NCI-H146 treated with DMSO at 0.1 percent for 48 hours (cell line): ENCODE results near the gene FTH1.
A peak's percentile ranks its signal among the peaks of the same experiment; 100 is the strongest.
"Not testable (repeated sequence)": the region's sequence is repeated elsewhere in the genome, so short reads cannot be mapped to it uniquely, and the experiment has no call there.

Experiments
- DNase-seq: peaks from one replicate; lab custom pipeline; 2025; ENCODE audit not compliant: unreplicated experiment; lab: John Stamatoyannopoulos, UW

The FTH1 gene

DNA sequence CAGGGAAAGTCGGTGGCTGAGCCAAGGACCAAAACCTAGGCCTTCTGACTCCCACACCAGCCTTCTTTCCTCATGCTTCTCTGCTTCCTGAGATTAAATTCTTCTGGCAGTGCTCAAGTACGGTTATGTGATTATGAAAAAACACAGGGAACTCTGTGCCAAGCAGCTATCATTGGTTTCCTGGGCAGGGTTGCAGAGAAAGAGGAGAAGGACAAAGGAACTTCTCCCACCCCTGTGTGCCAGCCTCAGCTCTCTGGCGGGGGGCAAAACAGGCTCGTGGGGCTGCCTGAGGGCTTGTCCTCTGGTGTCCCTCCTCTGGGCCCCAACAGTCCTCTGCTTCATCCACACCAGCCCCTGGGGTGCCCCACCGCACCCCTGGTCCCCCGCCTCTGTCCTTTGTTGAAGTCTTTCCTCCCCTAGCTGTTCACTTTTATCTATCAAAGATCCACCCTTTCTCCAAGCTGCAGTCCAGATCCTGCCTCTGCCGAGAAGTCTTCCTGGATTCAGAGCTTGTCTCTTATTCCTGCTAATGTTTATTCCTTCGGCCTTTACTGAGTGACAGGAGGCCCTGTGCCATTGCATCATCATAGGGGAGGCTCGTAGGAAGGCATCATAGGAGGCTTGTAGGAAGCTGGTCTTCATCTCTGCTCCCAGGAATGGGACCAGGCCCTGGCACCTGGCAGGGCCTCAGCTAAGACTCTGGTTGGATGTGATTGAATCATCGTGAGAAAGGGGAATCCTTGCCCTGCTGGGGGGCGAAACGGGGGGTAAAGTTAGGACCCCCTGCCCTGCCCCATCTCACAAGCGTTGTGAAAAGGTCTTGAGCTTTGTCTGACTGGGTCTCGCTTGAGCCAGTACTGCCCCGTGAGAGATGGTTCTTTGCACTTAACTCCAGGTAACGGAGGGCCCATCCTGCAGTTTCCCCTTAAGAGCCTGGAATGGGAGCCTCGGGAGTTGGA lies 11.5 kb upstream of the FTH1 start:
- DNase-seq, result no peak

DNA sequence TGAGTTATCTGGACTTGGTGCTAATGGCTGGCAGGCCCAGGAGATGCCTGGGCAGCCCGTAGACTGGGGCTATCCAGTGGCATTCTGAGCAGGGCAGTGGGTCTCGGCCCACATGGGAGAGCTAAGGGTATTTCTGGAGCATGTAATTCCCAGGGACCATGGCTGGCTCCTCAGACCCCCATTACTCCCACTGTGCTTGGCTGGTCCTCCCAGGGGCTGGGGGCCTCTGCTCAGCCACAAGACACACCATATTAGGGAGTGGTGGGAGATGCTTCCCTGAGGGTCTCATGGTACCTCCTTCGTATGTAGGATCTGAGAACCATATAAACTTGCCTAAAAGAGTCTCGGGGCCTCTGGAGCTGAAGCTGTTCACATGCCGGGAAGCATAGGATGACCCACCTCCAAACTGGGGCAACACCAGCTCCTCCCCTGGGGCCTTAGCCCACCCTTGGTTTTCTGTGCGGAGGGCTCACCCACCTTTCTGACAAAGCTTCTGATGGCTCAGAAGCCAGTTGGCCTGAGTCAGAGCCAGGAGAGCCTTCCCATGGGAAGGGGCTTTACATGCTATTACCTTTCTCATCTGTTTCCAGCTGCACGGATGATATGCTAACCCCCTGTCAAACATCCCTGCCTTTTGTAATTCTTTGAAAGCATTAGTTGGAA lies 9.5 kb upstream of the FTH1 start:
- no peak for DNase-seq

DNA sequence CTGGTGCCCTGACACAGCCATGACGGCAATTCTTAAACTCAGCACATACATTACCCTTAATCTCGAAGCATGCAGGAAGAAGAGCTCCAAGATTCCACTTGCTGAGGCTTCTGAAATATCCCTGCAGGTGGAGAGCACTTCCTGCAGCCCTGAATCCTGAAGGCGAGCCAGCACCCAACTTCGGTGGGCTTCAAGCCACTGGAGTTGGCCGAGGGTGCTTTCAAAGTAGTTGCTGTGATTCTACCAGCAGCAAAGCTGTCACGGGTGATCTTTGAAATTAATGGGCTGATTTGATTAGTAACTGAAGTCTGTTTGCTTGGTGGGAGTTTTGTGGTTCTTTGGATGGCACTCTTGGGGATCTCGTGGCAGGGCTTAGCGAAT lies 9.0 kb upstream of the FTH1 start:
- DNase-seq, result no peak

DNA sequence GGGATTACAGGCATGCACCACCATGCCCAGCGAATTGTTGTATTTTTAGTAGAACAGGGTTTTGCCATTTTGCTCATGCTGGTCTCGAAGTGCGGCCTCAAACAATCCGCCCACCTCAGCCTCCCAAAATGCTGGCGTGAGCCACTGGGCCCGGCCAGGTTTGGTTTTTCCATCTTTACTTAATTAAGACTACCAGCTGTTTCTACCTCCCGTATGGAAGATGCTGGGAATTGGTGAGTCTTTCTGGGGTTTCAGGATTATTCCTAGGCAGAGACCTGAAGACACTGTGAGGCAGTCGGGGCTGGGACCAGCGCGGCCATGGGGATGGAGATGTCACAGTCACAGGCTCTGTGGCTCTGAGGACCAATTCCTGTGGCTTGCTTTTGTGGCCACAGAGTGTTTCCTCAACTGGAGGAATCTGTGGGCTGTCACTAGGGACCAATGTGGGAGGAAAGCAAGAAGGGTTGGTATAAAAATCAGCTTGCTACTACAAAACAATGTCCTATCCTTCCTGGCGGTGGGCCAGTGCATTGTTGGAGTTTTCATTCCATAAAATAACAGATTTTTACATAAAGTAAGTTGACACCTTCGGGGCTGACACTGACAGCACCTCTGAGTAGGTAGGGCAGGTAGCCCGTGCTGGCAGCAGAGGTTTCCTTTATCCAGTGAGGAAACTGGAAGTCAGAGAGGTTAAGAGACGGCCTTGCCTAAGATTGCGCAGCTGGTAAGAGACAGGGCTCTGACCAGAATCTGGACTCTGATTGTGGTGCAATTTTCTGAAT lies 8.4 kb upstream of the FTH1 start:
- DNase-seq, result no peak

DNA sequence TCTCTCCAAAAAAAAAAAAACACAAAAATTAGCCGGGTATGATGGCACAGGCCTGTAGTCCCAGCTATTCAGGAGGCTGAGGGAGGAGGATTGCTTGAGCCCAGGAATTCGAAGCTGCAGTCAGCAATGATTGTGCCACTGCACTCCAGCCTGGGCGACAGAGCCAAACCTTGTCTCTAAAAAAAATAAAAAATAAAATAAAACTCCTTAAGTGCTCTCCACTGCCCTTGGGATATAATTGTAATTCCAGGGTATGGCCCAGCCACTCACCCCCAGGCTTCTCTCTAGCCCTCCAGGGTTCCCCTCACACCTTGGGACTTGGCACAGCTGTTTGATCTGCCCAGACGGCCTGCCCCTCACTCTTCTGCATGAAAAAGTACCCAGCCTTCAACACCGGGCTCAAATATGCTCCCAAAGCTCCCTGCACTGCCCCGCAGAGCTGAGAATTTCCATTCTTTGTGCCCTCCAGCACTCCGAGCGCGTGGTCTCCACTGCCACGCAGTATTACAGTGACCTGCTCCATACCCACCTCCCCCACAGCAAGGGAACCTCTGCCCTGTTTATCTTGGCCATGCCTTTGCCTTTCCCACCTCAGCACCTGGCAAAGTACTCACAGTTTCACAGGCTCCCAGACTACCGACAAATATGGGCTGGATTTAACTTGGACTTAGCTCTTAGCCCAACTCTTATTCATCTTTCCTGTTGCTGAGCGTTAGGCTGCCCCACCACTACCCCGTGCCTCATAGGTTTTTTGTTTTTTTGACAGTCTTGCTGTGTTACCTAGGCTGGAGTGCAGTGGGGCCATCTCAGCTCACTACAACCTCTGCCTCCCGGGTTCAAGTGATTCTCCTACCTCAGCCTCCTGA lies 7.6 kb upstream of the FTH1 start:
- DNase-seq, result no peak

DNA sequence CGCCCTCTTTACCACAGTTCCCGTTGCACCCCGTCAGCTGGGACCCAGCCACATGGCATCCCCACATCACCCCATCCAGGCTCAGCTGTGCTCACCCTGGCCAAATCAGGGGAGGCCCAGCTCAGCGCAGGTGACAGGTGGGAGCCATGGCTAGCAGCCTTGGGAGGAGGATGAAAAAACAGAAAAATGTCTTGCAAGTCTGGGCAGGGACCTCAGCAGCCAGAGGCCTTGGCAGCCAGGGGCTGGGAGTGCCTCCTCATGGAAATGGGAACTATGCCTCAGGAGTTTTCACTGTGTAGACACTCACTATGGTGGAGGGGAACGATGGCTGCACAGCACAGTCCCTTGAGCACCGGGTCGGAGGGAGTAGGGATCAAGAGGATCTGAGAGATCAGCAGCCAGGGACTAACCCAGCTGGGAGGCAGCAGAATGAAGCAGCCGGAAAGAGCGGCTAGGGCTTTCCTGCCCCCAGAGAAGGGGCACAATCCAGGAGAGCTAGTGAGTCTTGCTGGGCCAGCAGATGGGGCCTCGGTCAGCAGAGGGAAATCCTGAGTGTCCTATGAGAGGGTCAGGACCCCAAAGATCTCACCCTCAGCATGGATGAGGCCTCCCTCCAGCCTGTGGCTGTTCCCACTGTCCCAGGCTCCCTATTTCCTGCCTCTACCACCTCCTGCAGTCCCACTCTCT lies 6.2 kb upstream of the FTH1 start:
- DNase-seq, result no peak

DNA sequence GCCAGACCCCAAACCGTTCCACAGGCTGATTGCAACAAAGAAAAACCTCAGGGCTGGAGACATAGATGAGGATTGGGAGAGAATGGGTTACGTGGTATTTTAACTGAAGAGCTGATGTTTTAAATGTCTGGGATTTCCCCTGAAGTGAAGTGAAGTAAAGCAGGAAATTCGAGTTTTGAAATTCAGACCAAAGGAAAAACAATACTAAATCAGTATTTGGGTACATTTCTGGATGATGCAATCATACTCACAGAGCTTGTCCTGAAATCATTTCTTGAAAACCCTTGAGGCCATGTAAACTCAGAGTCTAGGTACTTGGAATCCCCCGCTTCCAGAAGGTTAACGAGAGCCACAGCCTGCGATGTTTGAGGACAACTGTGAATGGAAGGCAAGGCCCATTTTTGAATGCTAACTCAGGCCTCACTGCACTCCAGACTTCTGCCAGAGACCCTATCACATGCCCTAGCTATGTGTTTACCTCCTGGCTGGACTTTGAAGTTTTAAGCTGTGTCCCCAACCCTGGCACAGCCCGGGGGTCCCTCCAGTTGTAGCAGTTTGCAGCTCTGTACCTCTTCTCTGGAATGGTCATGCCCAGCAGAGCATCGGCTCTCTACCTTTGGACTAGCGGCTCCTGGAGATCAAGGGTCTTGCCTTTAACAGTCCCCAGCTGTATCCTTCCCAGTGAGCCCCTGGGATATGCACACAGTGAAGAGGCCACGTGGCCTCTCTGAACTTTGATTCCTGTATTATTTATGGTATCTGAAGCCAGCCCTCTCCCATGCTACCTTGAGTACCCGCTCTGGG lies 5.4 kb upstream of the FTH1 start:
- DNase-seq, result no peak

DNA sequence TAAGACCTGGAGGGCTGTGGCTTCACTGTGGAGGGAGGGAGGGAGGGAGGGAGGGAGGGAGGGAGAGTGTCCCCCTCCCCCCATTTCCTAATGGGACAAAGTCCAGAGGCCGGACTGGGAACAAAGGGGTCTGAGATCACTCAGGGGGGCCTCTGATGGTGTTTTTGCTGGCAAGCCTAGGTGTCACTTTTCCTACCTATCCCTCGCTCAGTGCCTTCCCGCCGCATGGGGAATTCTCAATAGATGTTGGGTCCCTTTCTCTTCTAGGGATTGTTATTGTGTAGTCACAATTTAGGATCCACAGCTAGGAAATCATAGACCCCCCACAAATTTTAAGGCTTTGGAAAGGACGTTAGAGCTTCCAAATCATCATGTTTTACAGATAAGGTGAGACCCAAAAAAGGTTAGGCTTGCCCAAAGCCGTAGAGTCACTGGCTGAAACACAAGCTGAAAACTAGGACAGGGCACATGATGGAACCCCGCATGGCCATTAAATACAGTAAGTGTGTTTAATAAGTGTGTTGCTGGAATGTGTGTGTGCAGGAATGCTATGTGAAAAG lies 4.8 kb upstream of the FTH1 start:
- no peak for DNase-seq

DNA sequence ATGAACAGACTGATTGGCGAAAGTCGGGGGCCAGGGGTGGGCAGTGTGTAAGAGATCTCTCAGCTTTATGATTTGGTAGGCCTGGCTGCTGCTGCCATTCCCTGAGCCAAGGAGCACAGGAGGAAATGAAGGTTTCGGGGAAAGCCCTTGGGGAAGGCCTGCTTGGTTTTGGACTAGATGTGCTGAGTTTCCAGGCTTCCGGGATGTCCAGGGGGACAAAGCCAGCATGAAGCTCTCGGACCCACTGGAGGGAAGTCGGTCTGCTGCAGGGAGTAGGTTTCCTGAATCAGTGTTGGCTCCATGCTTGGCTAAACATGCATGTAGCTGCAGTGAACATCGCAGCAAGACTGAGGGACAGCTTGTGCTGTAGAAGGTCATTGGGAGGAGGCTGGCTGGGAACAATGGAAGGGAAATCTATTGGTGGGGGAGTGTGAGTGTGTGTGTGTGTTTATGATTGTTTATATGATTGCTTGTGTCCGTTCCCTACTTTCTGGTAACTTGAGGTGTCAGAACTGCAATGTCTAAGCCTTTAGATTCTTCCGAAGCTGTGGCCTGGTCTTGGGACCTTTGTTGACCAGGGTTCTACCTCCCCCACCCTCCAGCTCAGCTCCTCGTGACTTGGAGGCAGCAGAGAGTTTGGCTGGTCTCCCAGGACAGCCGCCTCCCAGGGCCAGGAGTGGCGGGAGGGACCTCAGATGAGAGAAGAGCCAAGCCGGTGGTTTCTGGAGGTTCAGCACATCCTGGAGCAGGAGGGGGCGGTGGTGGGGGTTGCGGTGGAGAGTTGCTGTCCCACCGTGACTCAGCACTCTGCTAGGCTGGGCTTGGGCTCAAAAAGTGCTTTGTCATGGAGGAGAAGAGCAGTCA lies 4.0 kb upstream of the FTH1 start:
- DNase-seq, result no peak

DNA sequence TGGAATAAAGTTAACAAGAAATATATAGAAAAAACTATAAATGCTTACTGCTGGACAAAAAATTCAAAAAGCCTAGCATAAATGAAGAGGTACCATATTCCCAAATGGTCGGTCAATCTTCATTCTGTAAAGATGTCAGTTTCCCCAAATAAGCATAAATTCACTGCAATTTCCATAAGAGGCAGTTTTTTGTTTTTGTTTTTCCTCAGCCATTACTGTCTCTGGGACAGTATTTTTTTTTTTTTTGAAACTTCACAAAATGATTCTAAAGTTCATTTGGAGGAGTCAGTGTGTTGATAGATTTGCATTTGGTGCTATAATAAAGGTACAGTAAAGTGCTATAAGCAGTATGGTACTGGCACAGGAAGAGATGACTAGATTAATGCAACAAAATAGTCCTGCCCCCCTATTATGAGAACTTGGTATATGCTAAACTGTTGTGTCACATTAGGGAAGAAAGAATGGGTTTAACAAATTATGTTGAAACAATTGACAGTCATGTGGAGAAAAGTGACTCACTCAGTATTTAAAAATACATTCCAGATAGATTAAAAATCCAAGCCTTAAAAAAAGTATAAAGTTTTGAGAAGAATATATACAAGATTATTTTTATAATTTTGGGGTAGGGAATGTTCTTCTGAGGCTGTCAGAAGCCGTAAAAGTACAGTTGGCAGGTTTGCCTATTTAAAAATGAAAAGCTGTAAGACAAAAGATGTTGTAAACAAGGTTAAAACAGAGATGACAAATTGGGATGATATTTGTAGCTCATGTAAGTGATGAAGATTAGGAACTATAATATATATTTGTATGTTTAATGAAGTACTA lies 2.6 kb upstream of the FTH1 start:
- no peak for DNase-seq

DNA sequence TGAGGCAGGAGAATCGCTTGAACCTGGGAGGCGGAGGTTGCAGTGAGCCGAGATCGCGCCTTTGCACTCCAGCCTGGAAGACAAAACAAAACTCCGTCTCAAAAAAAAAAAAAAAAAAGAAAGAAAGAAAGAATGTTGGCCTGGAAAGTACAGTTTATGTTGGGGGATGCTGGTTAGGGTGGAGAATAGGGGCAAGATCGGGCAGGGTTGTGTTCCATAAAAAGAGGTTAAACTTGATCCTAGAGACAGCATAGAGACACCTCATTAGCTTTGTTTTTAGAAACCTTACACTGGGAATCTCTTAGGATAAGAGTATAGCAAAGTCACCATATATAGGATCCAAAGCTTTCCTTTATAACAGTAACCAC lies 1.9 kb upstream of the FTH1 start:
- no peak for DNase-seq

DNA sequence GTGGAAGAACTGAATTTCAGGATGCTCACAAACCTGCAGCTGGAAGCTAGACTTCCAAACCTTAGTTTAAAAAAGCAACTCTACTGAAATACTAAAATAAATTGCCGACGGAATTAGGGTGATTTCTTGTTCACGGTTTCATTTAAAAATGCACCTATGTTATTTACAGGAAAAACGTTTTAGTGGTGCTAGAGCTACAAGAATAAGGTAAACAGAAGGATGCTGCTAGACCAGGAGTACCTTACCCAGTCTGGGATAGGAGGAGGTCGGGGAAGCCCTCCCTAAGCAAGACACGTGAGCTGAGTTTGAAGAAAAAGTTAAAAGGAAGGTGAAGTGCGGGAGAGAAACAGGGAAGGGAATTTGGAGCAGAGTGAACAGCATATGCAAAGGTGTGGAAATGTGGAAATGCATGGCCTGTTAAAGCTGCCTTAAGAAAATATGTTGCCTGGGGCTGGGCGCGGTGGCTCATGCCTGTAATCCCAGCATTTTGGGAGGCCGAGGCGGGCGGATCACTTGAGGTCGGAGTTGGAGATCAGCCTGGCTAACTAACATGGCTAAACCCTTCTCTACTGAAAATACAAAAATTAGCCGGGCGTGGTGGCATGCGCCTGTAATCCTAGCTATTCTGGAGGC lies 1.4 kb upstream of the FTH1 start:
- no peak for DNase-seq

DNA sequence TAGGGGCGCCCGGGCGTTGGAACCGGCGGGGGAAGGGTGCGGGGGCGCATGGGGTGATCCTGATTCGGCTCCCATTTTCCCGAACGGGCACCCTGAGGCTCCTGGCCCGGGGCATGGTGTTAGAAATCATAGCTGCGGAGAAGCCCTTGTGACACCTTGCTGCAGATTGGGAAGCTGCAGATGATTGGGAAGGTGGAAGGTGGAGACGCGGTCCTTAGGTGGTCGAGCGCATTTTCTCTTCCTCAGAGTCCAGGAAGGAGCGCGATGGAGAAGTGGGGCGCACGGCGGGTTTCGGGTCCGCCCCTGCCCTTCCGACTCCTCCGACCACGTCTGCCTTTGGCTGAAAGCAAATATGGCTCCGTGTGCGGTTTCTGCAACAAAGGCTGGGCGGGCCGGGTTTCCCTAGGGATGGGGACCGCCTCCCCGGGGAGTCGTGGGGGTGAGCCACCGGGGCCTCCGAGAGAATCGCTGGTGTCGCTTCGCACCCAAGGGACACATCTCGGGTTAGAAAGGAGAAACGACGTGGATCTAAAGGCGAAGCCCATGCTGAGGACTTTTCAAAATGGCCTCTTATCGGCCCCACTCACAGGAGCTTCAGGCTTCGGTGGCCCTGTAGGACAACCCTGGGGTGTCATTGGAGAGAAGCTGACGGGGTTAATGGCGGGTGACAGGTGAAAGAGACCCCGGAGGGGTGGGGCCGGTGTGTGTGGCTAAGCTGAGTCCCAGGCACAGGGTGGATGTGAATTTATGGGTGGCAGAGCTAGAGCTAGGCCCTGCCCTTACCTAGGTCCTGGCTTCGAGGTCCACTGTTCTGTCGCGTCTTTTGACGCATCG lies 707 bp upstream of the FTH1 start:
- peak; percentile 52 for DNase-seq

DNA sequence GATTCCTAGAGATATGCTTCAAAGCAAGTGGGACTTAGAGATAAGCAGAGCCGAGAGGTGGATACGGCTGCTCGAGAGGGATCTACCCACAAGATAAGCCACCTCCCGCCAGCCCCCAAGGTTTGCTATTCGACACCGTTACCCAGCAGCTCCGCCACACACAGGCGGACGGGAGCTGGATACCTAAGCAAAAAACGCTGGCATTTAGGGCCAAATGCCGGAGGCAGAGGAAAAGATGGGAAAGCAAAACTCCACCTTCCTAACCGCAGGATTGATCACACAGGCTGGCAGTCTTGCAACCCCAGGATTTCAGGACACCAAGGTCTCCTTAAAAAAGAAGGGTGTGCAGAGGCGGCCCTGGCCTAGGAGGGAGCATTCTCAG lies 709 bp downstream of the FTH1 start:
- peak; percentile 34 for DNase-seq

DNA sequence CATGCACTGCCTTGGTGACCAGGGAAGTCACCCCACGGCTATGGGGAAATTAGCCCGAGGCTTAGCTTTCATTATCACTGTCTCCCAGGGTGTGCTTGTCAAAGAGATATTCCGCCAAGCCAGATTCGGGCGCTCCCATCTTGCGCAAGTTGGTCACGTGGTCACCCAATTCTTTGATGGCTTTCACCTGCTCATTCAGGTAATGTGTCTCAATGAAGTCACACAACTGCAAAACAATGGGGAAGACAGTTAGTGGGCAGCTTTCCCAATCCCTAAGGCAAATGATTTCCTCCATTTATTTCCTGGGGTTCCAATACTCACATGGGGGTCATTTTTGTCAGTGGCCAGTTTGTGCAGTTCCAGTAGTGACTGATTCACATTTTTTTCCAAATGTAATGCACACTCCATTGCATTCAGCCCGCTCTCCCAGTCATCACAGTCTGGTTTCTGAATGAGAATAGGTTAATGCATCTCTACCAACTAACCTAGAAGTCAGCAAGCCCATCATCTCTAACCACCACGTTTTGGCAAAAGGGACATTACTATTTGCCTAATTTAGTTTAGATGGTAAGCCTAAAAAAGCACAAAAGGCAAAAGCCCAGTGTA lies 2.7 kb downstream of the FTH1 start:
- not testable (repeated sequence) for DNase-seq
